ENCODE results near the gene BPIFA2.
A peak's percentile ranks its signal among the peaks of the same experiment; 100 is the strongest.
"Not testable (repeated sequence)": the region's sequence is repeated elsewhere in the genome, so short reads cannot be mapped to it uniquely, and the experiment has no call there.

BPIFA2 gene

GRCh38 chr20:33162313-33162712, 5.6 kb upstream of the BPIFA2 start:
- no peak for DNase-seq (ENCODE audit: low spot score)

- no peak for DNase-seq (ENCODE audit: low spot score)
These were observed 5.2 kb upstream of the BPIFA2 start for GRCh38 chr20:33162753-33163152.

- no peak for DNase-seq (ENCODE audit: low spot score)
These were observed 3.9 kb upstream of the BPIFA2 start for GRCh38 chr20:33163856-33164762.

DNA sequence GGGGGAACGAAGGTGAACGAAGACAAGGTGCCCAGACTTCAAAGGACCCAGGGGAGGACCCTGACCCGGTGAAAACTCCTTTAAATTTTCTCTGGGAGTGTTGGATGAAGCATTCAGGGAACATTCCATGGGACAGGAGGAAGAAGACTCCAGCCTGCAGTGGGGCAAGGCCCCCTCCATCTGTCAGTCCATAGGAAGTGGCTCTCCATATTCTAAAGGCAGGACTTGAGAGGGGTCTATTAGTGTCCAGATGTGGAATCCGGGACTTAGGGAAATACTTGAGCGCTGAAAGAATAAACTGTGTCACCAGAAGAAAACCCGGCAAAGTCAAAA, 3.2 kb upstream of the BPIFA2 start:
- no peak for DNase-seq (ENCODE audit: low spot score)

GRCh38 chr20:33165416-33166055, 2.4 kb upstream of the BPIFA2 start:
- no peak for DNase-seq (ENCODE audit: low spot score)

DNA sequence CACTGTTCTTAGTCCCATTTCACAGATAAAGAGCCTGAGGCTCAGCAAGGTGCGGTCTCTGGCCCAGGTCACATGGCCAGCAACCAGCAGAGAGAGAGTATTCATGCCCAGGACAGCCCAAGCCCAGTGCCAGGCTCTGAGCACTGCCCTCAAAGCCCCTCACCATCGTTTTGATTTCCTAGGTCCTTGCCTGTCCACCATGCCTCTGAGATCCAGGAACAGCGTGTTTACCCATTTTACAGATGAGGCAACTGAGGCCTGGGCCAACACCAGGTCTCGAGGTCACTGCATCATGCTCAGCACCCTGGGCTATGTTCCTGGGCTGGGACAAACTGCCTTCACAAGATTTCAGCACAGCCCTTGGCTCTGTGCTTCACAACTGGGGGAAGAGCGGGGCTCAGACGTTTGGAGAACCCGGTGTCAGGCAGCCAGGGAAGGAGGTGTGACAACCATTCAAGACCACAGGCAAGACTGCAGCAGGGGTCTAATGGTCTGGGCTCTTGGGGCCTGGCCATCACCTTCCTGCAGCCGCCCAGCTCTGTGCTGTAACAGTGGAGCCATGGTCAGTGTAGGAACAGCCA, 1.3 kb upstream of the BPIFA2 start:
- no peak for DNase-seq (ENCODE audit: low spot score)

GRCh38 chr20:33169176-33169794, 1.3 kb downstream of the BPIFA2 start:
- peak; percentile 14 for DNase-seq (ENCODE audit: low spot score)

- DNase-seq (ENCODE audit: low spot score): no peak
These were observed 4.8 kb downstream of the BPIFA2 start for GRCh38 chr20:33172781-33173180.

DNA sequence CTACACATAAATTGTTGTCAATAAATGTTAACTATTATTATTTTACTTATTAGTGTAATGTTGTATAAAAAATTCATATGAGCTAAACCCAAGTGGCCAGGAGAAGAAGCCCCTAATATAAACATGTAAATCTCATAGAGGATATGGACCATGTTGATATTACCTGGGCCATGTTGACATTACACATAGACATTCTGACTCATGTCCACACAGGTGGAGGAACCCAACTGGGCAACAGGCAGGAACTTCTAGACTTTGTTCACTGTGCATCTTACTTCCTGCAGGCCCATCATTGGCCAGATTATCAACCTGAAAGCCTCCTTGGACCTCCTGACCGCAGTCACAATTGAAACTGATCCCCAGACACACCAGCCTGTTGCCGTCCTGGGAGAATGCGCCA, 7.2 kb downstream of the BPIFA2 start:
- no peak for DNase-seq (ENCODE audit: low spot score)

DNA sequence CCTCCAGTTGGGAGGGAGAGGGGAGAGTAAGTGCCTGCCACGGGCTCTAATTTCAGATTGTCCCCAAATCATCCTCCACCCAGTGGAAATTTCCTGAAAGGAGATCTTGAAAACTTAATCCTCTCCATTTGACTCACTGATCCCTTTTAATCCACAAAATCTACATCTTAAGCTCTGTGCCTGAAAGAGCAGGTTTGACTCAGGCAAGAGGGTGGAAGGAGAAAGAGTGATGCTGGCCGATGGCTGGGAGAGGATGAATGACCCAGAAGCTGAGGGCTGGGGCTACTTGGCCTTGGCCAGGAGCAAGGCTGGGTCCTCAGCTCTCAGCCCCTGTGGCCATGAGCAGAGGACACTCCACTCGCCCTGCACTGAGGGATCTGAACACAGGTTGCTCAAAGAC, 8.1 kb downstream of the BPIFA2 start:
- DNase-seq (ENCODE audit: low spot score): no peak

DNA sequence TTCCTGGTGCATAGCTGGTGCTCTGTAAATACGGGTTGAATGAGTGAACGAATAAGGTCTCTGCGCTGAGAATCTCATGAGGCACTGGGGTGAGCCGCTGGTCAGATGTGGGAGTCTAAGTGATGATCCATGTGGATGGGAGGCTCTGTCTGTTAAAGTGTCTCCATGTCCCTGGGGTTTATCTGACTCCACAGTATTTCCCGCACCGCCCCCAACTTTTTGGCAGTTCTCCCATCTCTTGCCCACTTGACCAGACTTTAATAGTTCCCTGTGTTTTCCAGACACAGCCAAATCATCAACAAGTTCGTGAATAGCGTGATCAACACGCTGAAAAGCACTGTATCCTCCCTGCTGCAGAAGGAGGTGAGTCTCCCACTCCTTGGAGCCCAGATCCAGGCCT, 9.9 kb downstream of the BPIFA2 start:
- DNase-seq (ENCODE audit: low spot score): no peak

DNA sequence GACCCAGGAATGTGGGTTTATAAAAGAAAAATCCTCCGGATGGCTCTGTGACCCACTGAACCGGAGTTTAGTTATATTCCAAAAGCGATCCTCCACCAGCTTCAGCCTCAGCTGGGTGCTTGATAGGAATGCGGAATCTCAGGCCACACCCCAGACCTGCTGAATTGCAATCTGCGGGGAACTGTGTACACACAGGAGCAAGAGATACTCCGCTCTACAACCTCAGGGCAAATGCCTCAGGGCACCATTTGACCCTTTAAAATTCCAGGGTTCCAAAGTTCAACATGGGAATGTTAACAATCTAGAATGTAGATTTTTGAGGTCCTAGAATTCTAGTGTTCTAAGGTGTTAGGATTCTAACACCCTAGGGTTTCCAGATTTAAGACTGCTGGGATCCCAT, 10.8 kb downstream of the BPIFA2 start:
- no peak for DNase-seq (ENCODE audit: low spot score)

- DNase-seq (ENCODE audit: low spot score): no peak
These were observed 12.2 kb downstream of the BPIFA2 start for GRCh38 chr20:33180169-33180568.

DNA sequence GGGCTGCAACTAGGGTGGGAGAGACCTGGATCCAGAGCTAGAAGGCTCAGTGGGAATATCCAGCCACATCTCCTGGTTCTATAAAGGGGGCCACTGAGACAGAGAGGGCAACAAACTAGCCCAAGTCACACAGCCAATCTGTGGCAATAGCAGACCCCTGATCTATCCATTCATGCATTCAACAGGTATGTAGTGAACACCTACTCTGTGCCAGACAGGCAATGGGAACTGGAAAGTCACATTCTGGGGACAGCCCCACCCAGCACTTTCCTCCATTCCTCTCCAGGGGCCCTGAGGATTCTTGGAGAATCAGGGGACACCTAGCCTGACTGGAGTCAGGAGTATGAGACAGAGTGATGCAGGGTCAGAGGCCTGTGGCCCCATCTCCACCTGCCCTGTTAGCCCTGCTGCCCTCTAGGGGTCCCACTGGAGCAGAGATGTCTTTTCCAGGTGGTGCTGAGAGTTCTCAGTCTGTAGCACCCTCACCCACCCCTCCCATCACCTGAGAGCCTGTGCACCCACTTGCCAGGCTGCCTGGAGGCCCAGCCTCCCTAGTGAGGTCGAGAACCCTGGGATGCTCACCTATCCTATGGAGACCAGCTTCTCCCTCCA, 13.6 kb downstream of the BPIFA2 start:
- DNase-seq (ENCODE audit: low spot score): no peak

- DNase-seq (ENCODE audit: low spot score): no peak
These were observed 15.4 kb downstream of the BPIFA2 start for GRCh38 chr20:33183312-33183711.

GRCh38 chr20:33185031-33185590, 17.2 kb downstream of the BPIFA2 start:
- DNase-seq (ENCODE audit: low spot score): not testable (repeated sequence)

- DNase-seq (ENCODE audit: low spot score): no peak
These were observed 19.5 kb downstream of the BPIFA2 start for GRCh38 chr20:33187491-33187890.

GRCh38 chr20:33188421-33188820, 20.5 kb downstream of the BPIFA2 start:
- no peak for DNase-seq (ENCODE audit: low spot score)

- no peak for DNase-seq (ENCODE audit: low spot score)
These were observed 23.5 kb downstream of the BPIFA2 start for GRCh38 chr20:33191484-33191883.

DNA sequence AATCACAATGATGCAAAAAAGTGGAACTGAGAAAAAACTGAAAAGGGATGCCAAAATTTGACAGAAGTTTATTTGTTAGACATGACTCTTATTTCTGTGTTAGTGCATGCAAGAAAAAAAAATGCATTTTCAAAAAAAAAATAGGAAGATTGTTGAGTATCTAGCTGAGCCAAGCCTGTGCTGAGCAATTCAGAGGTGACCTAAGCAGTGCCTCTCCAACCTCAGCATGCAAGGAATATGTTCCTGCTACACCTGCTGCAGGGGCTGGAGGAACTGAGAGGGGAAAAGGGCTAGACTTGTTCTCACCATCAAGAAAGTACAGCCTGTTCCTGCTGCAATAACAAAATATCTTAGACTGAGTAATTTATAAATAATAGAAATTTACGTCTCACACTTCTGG, 24.0 kb downstream of the BPIFA2 start:
- DNase-seq (ENCODE audit: low spot score): no peak

GRCh38 chr20:33192912-33193501, 25.0 kb downstream of the BPIFA2 start:
- no peak for DNase-seq (ENCODE audit: low spot score)

GRCh38 chr20:33199026-33199425, 31.1 kb downstream of the BPIFA2 start:
- no peak for DNase-seq (ENCODE audit: low spot score)
